Panc1 (cell line): Measurements from ENCODE around the gene CAMK1D. TPM values are rescaled to one million over a fixed set of nuclear protein-coding genes. Genes with fewer than 3 reads are reported as not detected.

Experiments
- ATAC-seq: fragments of 200-7000 bp; cut with Tn5 transposase; 2 replicates; pipeline ENCODE4 v1.9.1; 2020; ENCODE audit warnings: mild to moderate bottlenecking, moderate library complexity
- BruUV-seq: library from RNA; stranded (reverse); fragments of 400-500 nt; replicated peaks from 2 replicates; lab custom pipeline; 2021; lab: Mats Ljungman, UMichigan
- CTCF ChIA-PET: fragments of 300-600 bp; sonication (Branson Sonifier 250); formaldehyde crosslinking; loops from one replicate; lab custom pipeline; 2022; ENCODE audit warnings: antibody characterized with exemption; lab: Charles Lee
- POLR2A ChIA-PET: fragments of 300-600 bp; sonication (Branson Sonifier 250); formaldehyde crosslinking; loops from one replicate; lab custom pipeline; 2022; ENCODE audit warnings: antibody characterized with exemption; lab: Charles Lee
- DNase-seq: peaks from one replicate; pipeline ENCODE4 v3.0.0-alpha.2; 2010; ENCODE audit warnings: low read depth, low spot score
- H3K27ac ChIP-seq: 2 replicates; pipeline ENCODE4 v1.5.1; 2011; ENCODE audit warnings: mild to moderate bottlenecking, low read length, inconsistent platforms
- H3K27me3 ChIP-seq: fragments of 200-500 bp; sonication (Bioruptor generic); 2 replicates; pipeline ENCODE4 v1.6.0; 2014; ENCODE audit warnings: low read length, inconsistent platforms; ENCODE audit not compliant: control insufficient read depth, insufficient read depth
- H3K36me3 ChIP-seq: fragments of 200-500 bp; sonication (Bioruptor generic); 2 replicates; pipeline ENCODE4 v1.5.1; 2014; ENCODE audit warnings: inconsistent platforms, mild to moderate bottlenecking, low read length, moderate library complexity; ENCODE audit not compliant: control insufficient read depth, insufficient read depth
- H3K4me1 ChIP-seq: 2 replicates; pipeline ENCODE4 v1.5.1; 2011; ENCODE audit warnings: inconsistent platforms, mild to moderate bottlenecking, low read length, moderate library complexity; ENCODE audit not compliant: control insufficient read depth, insufficient read depth
- H3K4me3 ChIP-seq, 2 experiments: 2 replicates each; pipeline ENCODE4 v1.5.1; 2011 to 2012; ENCODE audit warnings: low read depth in 2 of 2, low read length in 2 of 2, mild to moderate bottlenecking in 2 of 2, inconsistent platforms in 1 of 2, moderate library complexity in 1 of 2
- H3K9me3 ChIP-seq: fragments of 200-500 bp; sonication (Bioruptor generic); 2 replicates; pipeline ENCODE4 v1.5.1; 2014; ENCODE audit warnings: low read depth, mild to moderate bottlenecking, inconsistent platforms, low read length, moderate library complexity; ENCODE audit not compliant: control insufficient read depth, insufficient read depth
- CTCF ChIP-seq: fragments of 450-650 bp; IDR thresholded peaks from 2 replicates; pipeline ENCODE4 v1.5.1; 2017; ENCODE audit warnings: mild to moderate bottlenecking
- POLR2AphosphoS5 ChIP-seq: IDR thresholded peaks from 2 replicates; pipeline ENCODE4 v1.6.1; 2012; ENCODE audit warnings: mild to moderate bottlenecking, low read depth, low read length, moderate library complexity
- REST ChIP-seq, 2 experiments: IDR thresholded peaks; 2 replicates each; pipeline ENCODE4 v1.6.1; 2011 to 2012; ENCODE audit warnings: low read depth in 2 of 2, control low read depth in 1 of 2, low read length in 1 of 2, mild to moderate bottlenecking in 1 of 2, moderate library complexity in 1 of 2; ENCODE audit not compliant: insufficient read depth in 1 of 2
- SIN3A ChIP-seq: IDR thresholded peaks from 2 replicates; pipeline ENCODE4 v1.6.1; 2012; ENCODE audit warnings: low read depth, mild to moderate bottlenecking, low read length, moderate library complexity, borderline replicate concordance; ENCODE audit not compliant: insufficient read depth
- TCF7L2 ChIP-seq: IDR thresholded peaks from 2 replicates; pipeline ENCODE4 v1.6.1; 2011; ENCODE audit warnings: mild to moderate bottlenecking, low read depth, low read length, inconsistent platforms
- in situ Hi-C: cut with HindIII; loops from 2 replicates; pipeline ENCODE4 v1.10.0; 2016; ENCODE audit warnings: low sequenced_read_pairs, low pct_unique_long_range_greater_than_20kb
- intact Hi-C: fragments of 100-400 bp; cut with micrococcal nuclease; formaldehyde crosslinking; loops from one replicate; pipeline ENCODE4 v1.10.0; 2022; ENCODE audit not compliant: unreplicated experiment
- total RNA-seq: library from RNA; stranded (reverse); gene quantifications from one replicate; pipeline ENCODE4 v1.2.1, GENCODE V29; 2021; ENCODE audit not compliant: unreplicated experiment

The CAMK1D gene
- total RNA-seq, 1 experiment from 2014 or later: 5.7 TPM

GRCh38 chr10:12597176-12597575 is 247.8 kb downstream of the CAMK1D start:
- ATAC-seq (no peak), DNase-seq (no peak)
- no TSS peak for BruUV-seq
- Histone ChIP-seq H3K27me3 (no peaks in the 10 kb centered on the region), H3K9me3 (no peaks in the 10 kb centered on the region), H3K27ac (no peak overlapping the region), H3K4me1 (peaks cover 5% of the 10 kb centered on the region; the same call in 1 of the 2 replicates), H3K36me3 (no peaks in the 10 kb centered on the region), H3K4me3 (no peak overlapping the region)
- TF ChIP-seq REST (IDR thresholded peaks at IDR 0.05; ENCODE audit: insufficient read depth in 1 of 2, low read depth in 2 of 2, low read length in 1 of 2): no peak
- no peak for TF ChIP-seq CTCF
- no peak for TF ChIP-seq POLR2AphosphoS5
- no peak for TF ChIP-seq SIN3A
- TF ChIP-seq TCF7L2: no peak
- ChIA-PET POLR2A (no interaction called here), CTCF (no interaction called here)
- in situ Hi-C loops (no loop called here), intact Hi-C loops (loop anchor here (1.0 kb wide), 1 partner anchor 8 kb away; no protein-coding TSS in a partner anchor)

DNA sequence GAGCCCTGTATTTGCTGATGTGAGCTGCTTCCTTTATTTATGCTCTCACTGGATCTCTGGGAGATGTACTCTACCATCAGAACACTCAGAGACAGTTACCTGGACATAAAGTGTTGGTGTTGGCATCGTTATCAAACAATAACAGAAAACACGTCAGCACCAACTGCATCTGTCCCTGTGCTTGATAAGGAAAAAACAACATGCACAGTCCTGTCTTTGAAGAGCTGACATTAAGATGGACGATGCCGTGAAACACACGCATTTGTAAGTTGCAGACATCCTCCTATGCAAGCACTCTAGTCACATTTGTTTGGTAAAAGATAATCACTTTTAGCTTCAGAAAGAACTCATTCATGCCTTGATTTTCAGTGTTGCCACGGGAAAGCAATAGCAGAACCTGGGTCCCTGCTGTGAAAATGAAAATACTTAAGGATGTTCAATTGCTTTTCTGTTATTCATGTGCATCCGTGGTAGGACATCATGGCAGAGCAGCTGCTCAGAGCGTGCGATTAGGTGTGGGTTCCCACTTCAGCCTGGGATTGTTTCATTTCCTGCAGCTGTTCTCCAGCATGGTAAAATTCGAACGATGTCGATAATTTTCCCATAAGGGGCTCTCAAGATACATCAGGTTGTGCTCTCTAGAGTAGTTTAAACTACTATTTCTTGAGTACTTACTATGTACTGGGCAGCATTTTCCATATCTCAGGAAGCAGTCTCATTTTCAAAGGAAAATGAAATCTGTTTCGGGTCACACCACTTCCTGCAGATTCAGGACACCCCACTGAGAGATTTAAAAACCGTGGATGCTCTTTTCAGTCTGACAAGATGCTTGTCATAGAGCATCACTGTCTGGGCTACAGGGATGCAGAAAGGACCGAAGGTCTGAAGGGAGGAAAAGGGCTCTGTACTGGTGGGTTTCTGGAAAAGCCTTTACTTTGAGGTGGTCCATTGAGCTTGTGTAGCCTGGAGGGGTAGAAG is 248.7 kb downstream of the CAMK1D start:
- intact Hi-C loops: loop anchor here (1.0 kb wide), 1 partner anchor 7 kb away; no protein-coding TSS in a partner anchor
- Histone ChIP-seq H3K27me3 (no peaks in the 10 kb centered on the region), H3K4me1 (peaks cover 5% of the 10 kb centered on the region; the same call in 1 of the 2 replicates), H3K36me3 (no peaks in the 10 kb centered on the region), H3K9me3 (no peaks in the 10 kb centered on the region), H3K27ac (no peak overlapping the region), H3K4me3 (no peak overlapping the region)
- ATAC-seq (no peak), DNase-seq (no peak)
- no TSS peak for BruUV-seq
- ChIA-PET POLR2A (no interaction called here), CTCF (no interaction called here)
- in situ Hi-C loops: no loop called here
- TF ChIP-seq SIN3A (no peak), CTCF (no peak), POLR2AphosphoS5 (no peak), TCF7L2 (no peak), REST (IDR thresholded peaks at IDR 0.05; ENCODE audit: insufficient read depth in 1 of 2, low read depth in 2 of 2, low read length in 1 of 2) (no peak)
